ENCODE data around the gene JMJD7. TPM values are rescaled to one million over a fixed set of nuclear protein-coding genes. Genes with fewer than 3 reads are reported as not detected.
"Not testable (repeated sequence)": the region's sequence is repeated elsewhere in the genome, so short reads cannot be mapped to it uniquely, and the experiment has no call there.

Gene JMJD7
- total RNA-seq, 1 donor from 2014 or later, result 16.3 TPM

- intact Hi-C loops (cut with DNase I), result loop anchor here (10.0 kb wide), 2 partner anchors 123 to 213 kb away; no protein-coding TSS in a partner anchor
- DNase-seq (ENCODE audit: low spot score), result no peak
These were observed 10.6 kb upstream of the JMJD7 start for GRCh38 chr15:41817327-41817726.

DNA sequence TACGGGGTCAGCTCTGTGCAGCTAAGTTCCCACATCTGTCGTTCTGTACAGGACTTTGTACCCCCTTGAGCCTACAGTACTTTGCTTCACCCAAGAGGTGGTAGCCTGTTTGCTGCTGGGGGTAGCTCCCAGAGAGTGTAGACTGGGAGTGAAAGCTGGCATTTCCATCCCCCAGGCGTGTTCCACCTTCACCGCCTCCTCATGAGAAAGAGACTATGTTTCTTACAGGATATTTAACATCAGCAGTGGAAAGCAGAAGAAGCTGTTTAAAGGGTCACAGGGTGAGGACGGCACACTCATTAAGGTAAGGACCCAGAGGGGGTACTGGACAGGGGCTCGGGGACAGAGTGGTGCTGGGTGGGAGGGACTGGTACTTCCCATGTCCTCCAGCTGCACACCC is 10.1 kb upstream of the JMJD7 start:
- intact Hi-C loops (cut with DNase I), result loop anchor here (10.0 kb wide), 2 partner anchors 123 to 213 kb away; no protein-coding TSS in a partner anchor
- no peak for DNase-seq (ENCODE audit: low spot score)

DNA sequence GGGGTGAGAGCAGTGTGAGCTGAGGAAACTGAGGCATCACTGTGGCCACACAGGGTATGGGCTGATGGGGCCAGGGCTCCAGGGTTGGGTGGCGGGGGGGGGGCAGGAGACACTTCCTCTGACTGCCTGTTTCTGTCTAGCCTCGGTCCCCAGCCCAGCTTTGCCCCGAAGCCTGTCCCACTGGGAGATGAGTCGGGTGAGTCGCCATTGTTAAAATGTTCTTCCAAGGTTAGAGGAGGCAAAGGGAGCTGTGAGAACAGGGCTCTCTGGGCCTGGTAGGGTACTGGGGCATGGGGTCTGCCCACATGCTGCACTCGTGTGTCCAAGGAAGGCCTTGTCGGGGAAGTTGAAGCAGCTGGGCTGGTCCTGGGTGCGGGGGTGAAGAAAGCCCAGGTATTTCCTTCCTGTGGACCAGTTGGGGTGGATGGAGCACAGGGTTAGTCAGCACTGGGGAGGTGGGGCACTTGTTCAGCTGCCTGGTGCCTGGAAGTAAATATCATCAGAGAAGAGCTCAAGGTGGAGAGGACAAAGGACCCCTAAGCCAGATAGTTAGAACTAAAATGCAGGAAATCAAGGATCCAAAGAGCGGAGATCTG is 8.3 kb upstream of the JMJD7 start:
- intact Hi-C loops (cut with DNase I), result loop anchor here (10.0 kb wide), 2 partner anchors 125 to 215 kb away; no protein-coding TSS in a partner anchor

DNA sequence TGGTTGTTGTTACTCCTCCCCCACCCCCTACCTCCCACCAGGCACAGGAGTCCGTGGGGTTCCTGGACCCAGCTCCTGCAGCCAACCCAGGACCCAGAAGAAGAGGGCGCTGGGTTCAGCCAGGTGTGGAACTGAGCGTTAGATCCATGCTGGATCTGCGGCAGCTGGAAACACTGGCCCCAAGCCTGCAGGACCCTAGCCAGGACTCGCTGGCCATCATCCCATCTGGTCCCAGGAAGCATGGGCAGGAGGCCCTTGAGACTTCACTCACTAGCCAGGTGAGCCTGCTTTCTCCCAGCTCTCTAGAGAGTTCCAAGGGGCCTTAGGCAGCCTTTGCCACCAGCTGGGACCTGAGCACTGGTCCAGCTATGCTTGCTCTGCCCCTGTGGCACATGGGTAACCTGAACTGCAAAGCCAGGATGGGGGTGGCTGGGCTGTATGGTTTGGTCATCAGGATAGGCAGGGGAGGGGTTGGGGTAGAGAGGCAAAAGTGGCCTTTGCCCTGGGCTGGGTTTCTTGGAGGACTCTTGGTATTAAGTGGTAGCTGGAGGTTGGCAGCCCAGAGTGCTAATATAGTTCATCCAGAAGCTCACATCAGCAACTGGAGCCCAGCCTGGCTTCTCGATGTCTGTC is 7.0 kb upstream of the JMJD7 start:
- intact Hi-C loops (cut with DNase I), result no loop called here
- DNase-seq (ENCODE audit: low spot score), result no peak

More for the DNA sequence above, 8.3 kb upstream of the JMJD7 start:
- DNase-seq (ENCODE audit: low spot score), result no peak

DNA sequence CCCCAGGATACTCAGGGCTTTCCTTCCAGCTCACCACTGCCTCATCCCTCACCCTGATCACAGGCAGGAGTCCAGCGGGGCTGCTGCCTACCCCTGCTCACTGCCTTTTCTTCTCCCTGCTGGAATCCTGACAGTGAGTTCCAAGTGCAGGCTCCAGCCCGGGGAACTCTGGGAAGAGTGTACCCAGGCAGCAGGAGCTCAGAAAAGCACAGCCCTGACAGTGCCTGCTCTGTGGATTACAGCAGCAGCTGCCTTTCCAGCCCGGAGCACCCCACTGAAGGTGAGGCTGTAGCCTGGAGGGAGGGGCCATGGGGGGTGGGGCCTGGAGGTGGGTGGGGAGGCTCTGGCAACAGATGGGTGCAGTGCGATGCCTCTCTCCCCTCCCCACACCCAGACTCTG is 6.1 kb upstream of the JMJD7 start:
- intact Hi-C loops (cut with DNase I), result no loop called here
- no peak for DNase-seq (ENCODE audit: low spot score)

DNA sequence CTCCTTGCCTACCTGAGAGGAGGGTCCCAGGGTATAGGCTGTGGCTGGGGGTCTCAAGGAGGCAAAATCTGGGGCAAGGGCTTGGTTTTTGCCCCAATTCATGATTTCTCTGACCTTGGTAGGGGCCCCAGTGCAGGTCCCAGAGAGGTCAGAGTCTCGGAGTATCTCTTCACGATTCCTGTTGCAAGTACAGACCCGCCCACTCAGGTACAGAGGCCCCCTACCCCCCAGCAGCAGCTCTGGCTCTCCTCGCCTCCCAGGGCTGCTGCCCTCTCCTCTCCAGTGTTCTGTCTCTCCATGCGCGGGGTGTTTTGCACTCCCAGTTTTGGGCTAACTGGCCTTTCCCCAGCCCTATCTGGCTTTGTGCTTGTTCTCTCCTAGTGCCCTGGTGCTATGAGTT is 5.4 kb upstream of the JMJD7 start:
- intact Hi-C loops (cut with DNase I), result no loop called here
- DNase-seq (ENCODE audit: low spot score), result no peak

- intact Hi-C loops (cut with DNase I), result no loop called here
- no peak for DNase-seq (ENCODE audit: low spot score)
These were observed 4.9 kb upstream of the JMJD7 start for GRCh38 chr15:41822957-41823356.

DNA sequence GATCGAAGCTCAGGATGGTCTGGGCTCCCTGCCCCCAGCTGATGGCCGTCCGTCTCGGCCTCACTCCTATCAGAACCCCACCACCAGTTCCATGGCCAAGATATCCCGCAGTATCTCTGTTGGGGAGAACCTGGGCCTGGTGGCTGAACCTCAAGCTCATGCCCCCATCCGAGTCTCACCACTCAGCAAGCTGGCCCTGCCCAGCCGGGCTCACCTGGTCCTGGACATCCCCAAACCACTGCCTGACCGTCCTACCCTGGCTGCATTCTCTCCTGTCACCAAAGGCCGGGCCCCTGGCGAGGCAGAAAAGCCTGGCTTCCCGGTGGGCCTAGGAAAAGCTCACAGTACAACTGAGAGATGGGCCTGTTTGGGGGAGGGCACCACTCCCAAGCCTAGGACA is 4.4 kb upstream of the JMJD7 start:
- DNase-seq (ENCODE audit: low spot score), result no peak
- intact Hi-C loops (cut with DNase I), result no loop called here

DNA sequence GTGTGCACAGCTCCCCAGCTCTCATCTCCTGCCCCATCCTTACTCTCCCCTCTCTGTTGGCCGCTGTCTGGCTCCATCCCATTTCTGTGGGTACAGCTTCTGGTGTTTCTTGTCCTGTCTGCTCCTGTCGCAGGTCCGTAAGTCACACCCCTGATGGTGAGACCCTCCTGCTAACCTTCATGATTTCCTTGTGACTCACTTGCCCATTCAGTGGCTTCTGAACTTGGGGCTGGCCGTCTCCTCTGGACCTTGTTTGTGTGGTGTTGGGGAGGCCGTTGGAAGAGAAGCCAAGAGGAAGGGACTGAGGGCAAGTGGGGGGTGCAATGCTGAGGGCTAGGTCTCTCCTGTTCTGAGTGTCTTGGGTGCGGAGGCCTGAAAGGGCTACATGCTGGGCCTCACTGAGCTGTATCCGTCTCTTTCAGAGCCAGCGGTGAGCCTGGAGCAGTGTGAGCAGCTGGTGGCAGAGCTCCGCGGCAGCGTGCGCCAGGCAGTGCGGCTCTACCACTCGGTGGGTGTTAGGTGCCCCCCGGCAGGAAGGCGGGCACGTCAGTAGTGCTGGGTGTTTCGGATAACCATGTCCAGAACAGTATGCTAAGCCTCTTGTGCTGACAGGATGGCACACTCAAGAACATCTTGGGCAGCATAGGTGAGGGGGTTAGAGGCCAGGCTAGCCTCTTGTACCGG is 3.7 kb upstream of the JMJD7 start:
- no peak for DNase-seq (ENCODE audit: low spot score)
- intact Hi-C loops (cut with DNase I), result no loop called here

DNA sequence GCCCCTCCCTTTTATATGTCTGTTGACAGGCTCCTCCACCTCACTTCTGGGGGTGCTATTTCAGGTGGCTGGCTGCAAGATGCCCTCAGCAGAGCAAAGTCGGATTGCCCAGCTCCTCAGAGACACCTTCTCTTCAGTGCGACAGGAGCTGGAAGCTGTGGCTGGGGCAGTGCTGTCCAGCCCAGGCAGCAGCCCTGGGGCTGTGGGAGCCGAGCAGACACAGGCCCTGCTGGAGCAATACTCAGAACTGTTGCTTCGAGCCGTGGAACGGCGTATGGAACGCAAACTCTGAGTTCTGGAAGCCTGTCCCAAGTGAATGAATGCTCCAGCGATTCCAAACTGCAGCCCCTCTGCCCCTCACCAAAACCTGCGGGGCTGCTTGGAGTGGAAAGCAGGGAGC is 2.7 kb upstream of the JMJD7 start:
- intact Hi-C loops (cut with DNase I), result loop anchor here (5.0 kb wide), 2 partner anchors 67 to 232 kb away; partner anchors contain the start of gene SPTBN5
- DNase-seq (ENCODE audit: low spot score), result no peak

DNA sequence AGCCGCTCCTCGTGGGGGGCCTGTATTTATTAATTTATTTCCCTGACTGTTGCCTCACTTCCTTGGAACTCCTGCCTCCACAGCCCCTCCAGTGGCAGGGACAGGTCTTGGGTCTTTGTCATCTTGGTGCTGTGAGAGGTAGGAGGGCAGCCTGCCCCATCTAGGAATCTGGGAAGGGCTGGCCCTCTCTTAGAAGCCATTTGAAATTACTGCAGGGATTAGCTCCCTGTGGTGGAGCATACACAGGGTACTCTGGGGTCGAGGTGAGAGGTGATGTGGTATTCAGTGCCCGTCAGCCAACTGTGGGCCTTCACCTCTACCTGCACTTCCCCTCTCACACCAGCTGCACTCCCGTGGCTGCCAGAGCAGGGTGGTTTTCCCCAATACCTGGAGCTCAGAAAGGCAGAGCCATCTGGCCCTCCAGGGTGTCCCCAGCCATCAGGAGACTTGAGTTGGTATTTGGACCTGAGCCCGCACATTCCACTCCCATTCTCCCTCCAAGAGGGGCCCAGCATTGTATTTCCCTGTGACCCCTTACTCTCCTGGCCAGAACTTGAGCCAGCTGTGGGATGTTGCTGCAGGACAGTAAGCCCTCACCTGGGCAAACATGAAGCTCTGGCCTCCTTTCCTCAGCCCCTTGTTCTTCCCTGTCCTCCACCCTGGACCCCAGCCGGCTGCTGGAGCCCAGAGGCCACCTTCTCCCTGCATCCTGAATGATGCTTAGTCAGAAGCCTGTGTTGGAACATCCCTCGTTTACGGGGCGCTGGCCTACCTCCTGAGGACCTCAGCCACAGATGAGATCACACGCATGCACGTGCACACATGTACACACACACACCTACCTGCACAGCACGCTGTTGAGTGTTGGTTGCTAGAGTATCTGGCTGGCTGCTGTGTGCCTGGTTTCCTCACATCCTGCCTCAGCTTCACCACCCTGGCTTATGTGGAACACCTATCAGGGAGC is 2.0 kb upstream of the JMJD7 start:
- DNase-seq (ENCODE audit: low spot score), result no peak
- intact Hi-C loops (cut with DNase I), result loop anchor here (5.0 kb wide), 2 partner anchors 66 to 231 kb away; partner anchors contain the start of gene SPTBN5

DNA sequence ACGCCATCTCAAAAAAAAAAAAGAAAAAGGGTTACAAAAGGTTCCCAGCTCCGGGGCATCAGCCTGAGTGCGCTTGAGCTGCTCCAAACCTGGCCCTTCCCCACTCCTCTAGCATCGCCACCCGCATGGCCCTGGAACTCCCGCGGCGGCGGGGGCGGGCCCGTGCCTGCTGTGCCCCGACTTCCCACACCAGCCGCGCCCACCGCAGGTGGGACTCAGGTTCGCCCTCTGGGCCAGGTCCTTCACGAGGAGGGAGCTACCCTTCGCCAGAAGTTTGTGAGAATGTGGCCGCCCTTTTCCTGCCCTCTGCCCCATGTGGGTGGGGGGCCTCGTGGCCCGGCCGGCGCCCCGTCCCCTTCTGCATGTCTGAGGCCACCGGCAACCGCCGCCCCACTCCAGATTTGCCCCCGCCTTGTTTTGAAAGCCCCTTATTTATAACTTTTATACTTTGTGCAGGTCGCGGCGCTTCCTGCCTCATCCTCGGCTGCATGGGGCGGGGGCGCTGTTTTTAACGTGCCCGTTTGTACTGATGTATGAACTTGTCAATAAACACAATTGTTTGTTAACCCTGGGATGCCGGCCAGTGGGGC is 507 bp upstream of the JMJD7 start:
- DNase-seq (ENCODE audit: low spot score), result no peak
- intact Hi-C loops (cut with DNase I), result loop anchor here (5.0 kb wide), 2 partner anchors 65 to 230 kb away; partner anchors contain the start of gene SPTBN5

DNA sequence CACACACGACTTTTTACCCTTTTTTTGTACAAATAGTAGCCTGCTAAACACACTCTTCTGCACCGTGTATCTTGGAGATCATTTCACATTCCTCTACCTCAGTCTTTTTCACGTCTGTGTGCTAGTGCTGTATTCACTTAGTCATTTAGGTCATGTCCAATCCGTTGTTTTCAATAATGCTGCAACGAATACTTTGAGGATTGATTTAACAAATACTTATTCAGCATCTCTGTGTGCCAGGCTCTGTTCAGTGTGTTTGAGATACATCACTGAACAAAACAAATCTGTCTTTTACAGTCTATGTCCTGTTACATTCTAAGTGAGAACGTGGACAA is 882 bp downstream of the JMJD7 start:
- intact Hi-C loops (cut with DNase I), result loop anchor here (5.0 kb wide), 2 partner anchors 64 to 229 kb away; partner anchors contain the start of gene SPTBN5
- no peak for DNase-seq (ENCODE audit: low spot score)

DNA sequence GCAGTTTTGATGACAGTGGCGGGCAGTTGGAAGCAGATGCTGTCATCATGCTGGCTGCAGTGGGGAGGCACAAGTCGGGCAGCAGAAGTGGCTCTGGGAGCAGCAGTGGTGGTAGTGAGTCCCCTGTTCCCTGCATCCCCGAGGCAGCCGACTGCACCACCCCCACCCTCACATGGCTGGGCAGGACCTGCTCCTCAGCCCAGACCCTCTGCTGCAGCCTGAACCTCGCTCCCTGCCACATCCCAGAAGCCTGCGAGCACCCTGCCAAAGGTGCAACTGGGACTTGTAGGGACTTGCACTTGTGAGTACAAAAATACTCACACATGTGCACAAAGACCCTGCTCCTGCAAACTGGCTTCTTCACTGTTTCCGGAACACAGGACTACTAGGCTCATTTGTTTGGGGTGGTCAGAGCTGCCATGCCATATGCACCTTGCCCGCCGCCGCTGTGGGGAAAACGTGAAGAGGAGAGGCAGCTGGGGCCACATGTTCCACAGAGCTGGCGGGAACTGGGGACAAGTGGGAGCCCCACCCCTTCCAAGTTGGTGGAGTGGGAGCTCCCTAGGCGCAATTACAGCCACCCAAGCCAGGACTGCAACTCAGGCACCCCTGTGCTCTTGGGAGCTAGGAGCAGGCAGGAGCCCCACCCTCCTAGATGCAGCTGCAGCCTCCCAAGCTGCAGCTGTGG is 2.2 kb downstream of the JMJD7 start:
- DNase-seq (ENCODE audit: low spot score), result no peak
- intact Hi-C loops (cut with DNase I), result loop anchor here (5.0 kb wide), 3 partner anchors 62 to 227 kb away; partner anchors contain the start of gene SPTBN5

- intact Hi-C loops (cut with DNase I), result loop anchor here (5.0 kb wide), 1 partner anchor 151 kb away; no protein-coding TSS in a partner anchor
- DNase-seq (ENCODE audit: low spot score), result not testable (repeated sequence)
These were observed 3.4 kb downstream of the JMJD7 start for GRCh38 chr15:41831291-41831690.

GRCh38 chr15:41832208-41832607 is 4.3 kb downstream of the JMJD7 start:
- no peak for DNase-seq (ENCODE audit: low spot score)
- intact Hi-C loops (cut with DNase I), result loop anchor here (5.0 kb wide), 1 partner anchor 150 kb away; no protein-coding TSS in a partner anchor

GRCh38 chr15:41832875-41833274 is 5.0 kb downstream of the JMJD7 start:
- DNase-seq (ENCODE audit: low spot score), result no peak
- intact Hi-C loops (cut with DNase I), result loop anchor here (5.0 kb wide), 1 partner anchor 149 kb away; no protein-coding TSS in a partner anchor

DNA sequence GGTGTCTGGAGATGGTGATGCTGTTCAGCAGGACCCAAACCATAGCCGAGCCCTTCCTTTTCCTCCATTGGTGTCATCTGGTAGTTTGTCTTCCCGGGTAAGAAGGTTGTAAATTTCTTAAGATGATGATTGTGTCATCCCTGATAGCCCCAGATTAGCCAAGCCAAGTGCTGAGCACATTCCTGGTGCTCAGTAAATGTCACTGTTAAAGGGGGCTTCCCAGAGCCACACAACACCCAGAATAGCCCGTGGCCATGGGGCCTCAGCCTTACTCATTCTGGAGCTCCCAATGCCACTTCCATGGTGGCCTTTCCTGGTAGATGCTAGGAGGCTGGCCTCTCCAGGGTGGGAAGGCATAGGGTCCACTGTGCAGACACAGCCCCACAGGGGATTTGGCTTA is 6.2 kb downstream of the JMJD7 start:
- DNase-seq (ENCODE audit: low spot score), result no peak
- intact Hi-C loops (cut with DNase I), result loop anchor here (5.0 kb wide), 1 partner anchor 148 kb away; no protein-coding TSS in a partner anchor
